NCI-H1436 treated with DMSO at 0.1 percent for 48 hours (cell line): Measurements from ENCODE around the gene ZNF883.
A peak's percentile ranks its signal among the peaks of the same experiment; 100 is the strongest.
"Not testable (repeated sequence)": the region's sequence is repeated elsewhere in the genome, so short reads cannot be mapped to it uniquely, and the experiment has no call there.

Source experiments
- DNase-seq: peaks from one replicate; lab custom pipeline; 2025; lab: John Stamatoyannopoulos, UW

ZNF883 gene

GRCh38 chr9:113011911-113012381 lies at the start of gene ZNF883:
Gene ZNF883 (minus strand): TSS chr9:113012192.
- DNase-seq, result no peak

- DNase-seq, result not testable (repeated sequence)
Observed at GRCh38 chr9:113061072-113061850, 49.3 kb upstream of the ZNF883 start.

- not testable (repeated sequence) for DNase-seq
Observed at GRCh38 chr9:113059581-113060284, 47.7 kb upstream of the ZNF883 start.

- DNase-seq, result no peak
Observed at GRCh38 chr9:113057193-113057592, 45.2 kb upstream of the ZNF883 start.

- DNase-seq, result peak; percentile 77
Observed at GRCh38 chr9:113056191-113057106, 44.5 kb upstream of the ZNF883 start, which contains the start of gene ZFP37. Gene ZFP37 (minus strand): TSS chr9:113056724. CDS start chr9:113056688, 36 bp downstream.

- no peak for DNase-seq
Observed at GRCh38 chr9:113042884-113043657, 31.1 kb upstream of the ZNF883 start.

GRCh38 chr9:113026200-113026599 lies 14.2 kb upstream of the ZNF883 start:
- no peak for DNase-seq

GRCh38 chr9:113018247-113018646 lies 6.3 kb upstream of the ZNF883 start:
- DNase-seq, result no peak

GRCh38 chr9:113012492-113012891 lies 500 bp upstream of the ZNF883 start:
- no peak for DNase-seq

GRCh38 chr9:113005777-113006176 lies 6.2 kb downstream of the ZNF883 start:
- DNase-seq, result no peak

GRCh38 chr9:112997236-112997941 lies 14.6 kb downstream of the ZNF883 start:
- DNase-seq, result no peak

- DNase-seq, result no peak
Observed at GRCh38 chr9:112971415-112971814, 40.6 kb downstream of the ZNF883 start.

- DNase-seq, result no peak
Observed at GRCh38 chr9:112970939-112971338, 41.1 kb downstream of the ZNF883 start.

GRCh38 chr9:112969730-112970129 lies 42.3 kb downstream of the ZNF883 start:
- DNase-seq, result no peak

GRCh38 chr9:112955550-112955949 lies 56.4 kb downstream of the ZNF883 start:
- no peak for DNase-seq

- DNase-seq, result no peak
Observed at GRCh38 chr9:112945620-112946208, 66.3 kb downstream of the ZNF883 start.

GRCh38 chr9:112939418-112939817 lies 72.6 kb downstream of the ZNF883 start:
- DNase-seq, result no peak

- no peak for DNase-seq
Observed at GRCh38 chr9:112933696-112934095, 78.3 kb downstream of the ZNF883 start.

GRCh38 chr9:112925058-112925641 lies 86.8 kb downstream of the ZNF883 start:
- no peak for DNase-seq

- no peak for DNase-seq
Observed at GRCh38 chr9:112921549-112921948, 90.4 kb downstream of the ZNF883 start.
